HCT116 (cell line): ENCODE measurements around the gene AAK1. TPM values are rescaled to one million over a fixed set of nuclear protein-coding genes. Genes with fewer than 3 reads are reported as not detected.

ENCODE experiments used
- ATAC-seq: fragments of 200-7000 bp; cut with Tn5 transposase; 2 replicates; pipeline ENCODE4 v1.9.1; 2020; ENCODE audit warnings: mild to moderate bottlenecking, moderate library complexity
- BruUV-seq: library from RNA; stranded (reverse); fragments of 400-500 nt; replicated peaks from 2 replicates; lab custom pipeline; 2021; lab: Mats Ljungman, UMichigan
- CTCF ChIA-PET: fragments of 300-600 bp; sonication (Branson Sonifier 250); formaldehyde crosslinking; loops from one replicate; lab custom pipeline; 2021; ENCODE audit warnings: antibody characterized with exemption; lab: Charles Lee
- POLR2A ChIA-PET: fragments of 300-600, 350-600 bp; sonication (Branson Sonifier 250); formaldehyde crosslinking; loops from one replicate; lab custom pipeline; 2021; ENCODE audit warnings: antibody characterized with exemption; lab: Charles Lee
- RAD21 ChIA-PET, 2 experiments: fragments of 300-600 bp; sonication (Branson Sonifier 250); formaldehyde crosslinking; loops; one replicate each; lab custom pipeline; 2023; ENCODE audit warnings: low total read pairs in 2 of 2; ENCODE audit not compliant: uncharacterized antibody in 2 of 2, unreplicated experiment in 2 of 2, low non-redundant PET in 1 of 2; lab: Charles Lee
- DNase-seq: peaks from one replicate; pipeline ENCODE4 v3.0.0-alpha.2; 2010; ENCODE audit warnings: low read depth, low spot score
- H2AFZ ChIP-seq: fragments of 200-600 bp; shearing (Covaris generic), sonication (generic); 2 replicates; pipeline ENCODE4 v1.6.1; 2017; ENCODE audit warnings: low read depth, mixed run types, mixed read lengths, antibody characterized with exemption, low read length; ENCODE audit not compliant: poor library complexity, severe bottlenecking
- H3K27ac ChIP-seq: 2 replicates; pipeline ENCODE4 v1.5.1; 2012; ENCODE audit warnings: low read depth, low read length
- H3K27me3 ChIP-seq: fragments of 200-600 bp; sonication (generic); 2 replicates; pipeline ENCODE4 v1.6.1; 2016; ENCODE audit warnings: mixed run types, low read length, mixed read lengths; ENCODE audit not compliant: insufficient read depth
- H3K36me3 ChIP-seq, 2 experiments: fragments of 200-500 bp in 1 of 2; fragments of 200-600 bp in 1 of 2; sonication (Bioruptor generic) in 1 of 2; sonication (generic) in 1 of 2; 2 replicates each; pipeline versions ENCODE4 v1.5.1 to v1.6.1; 2014 to 2016; ENCODE audit warnings: low read length in 2 of 2, inconsistent platforms in 1 of 2, mixed read lengths in 1 of 2, mixed run types in 1 of 2; ENCODE audit not compliant: insufficient read depth in 2 of 2, control insufficient read depth in 1 of 2
- H3K4me1 ChIP-seq, 2 experiments: fragments of 200-600 bp in 1 of 2; sonication (generic) in 1 of 2; 2 replicates each; pipeline versions ENCODE4 v1.5.1 to v1.6.1; 2012 to 2017; ENCODE audit warnings: low read length in 2 of 2, inconsistent platforms in 1 of 2, mild to moderate bottlenecking in 1 of 2, mixed read lengths in 1 of 2, mixed run types in 1 of 2, moderate library complexity in 1 of 2; ENCODE audit not compliant: insufficient read depth in 2 of 2, control insufficient read depth in 1 of 2
- H3K4me2 ChIP-seq: fragments of 200-600 bp; sonication (generic); 2 replicates; pipeline ENCODE4 v1.6.1; 2017; ENCODE audit warnings: mixed run types, low read length, mixed read lengths
- H3K4me3 ChIP-seq, 2 experiments: fragments of 200-600 bp in 1 of 2; sonication (generic) in 1 of 2; replicated peaks in 1 of 2; 2 replicates each; pipeline ENCODE4 v1.5.1; 2011 to 2016; ENCODE audit warnings: low read length in 2 of 2, control low read depth in 1 of 2, low read depth in 1 of 2, mild to moderate bottlenecking in 1 of 2, mixed read lengths in 1 of 2, mixed run types in 1 of 2
- H3K79me2 ChIP-seq: fragments of 200-600 bp; sonication (generic); 2 replicates; pipeline ENCODE4 v1.6.1; 2017; ENCODE audit warnings: mild to moderate bottlenecking, mixed run types, low read length, moderate library complexity, mixed read lengths; ENCODE audit not compliant: insufficient read depth
- H3K9ac ChIP-seq: fragments of 200-600 bp; sonication (generic); 2 replicates; pipeline ENCODE4 v1.6.1; 2016; ENCODE audit warnings: low read length, mixed read lengths
- H3K9me2 ChIP-seq: fragments of 200-600 bp; sonication (generic), shearing (Covaris generic); 2 replicates; pipeline ENCODE4 v1.6.1; 2017; ENCODE audit warnings: mixed run types, mild to moderate bottlenecking, moderate library complexity; ENCODE audit not compliant: insufficient read depth
- H3K9me3 ChIP-seq, 2 experiments: fragments of 200-500 bp in 1 of 2; fragments of 200-600 bp in 1 of 2; sonication (Bioruptor generic) in 1 of 2; sonication (generic) in 1 of 2; 2 replicates each; pipeline ENCODE4 v1.6.1; 2014 to 2017; ENCODE audit warnings: low read length in 2 of 2, mixed read lengths in 2 of 2, inconsistent platforms in 1 of 2, low read depth in 1 of 2, mild to moderate bottlenecking in 1 of 2, mixed run types in 1 of 2, moderate library complexity in 1 of 2; ENCODE audit not compliant: control insufficient read depth in 1 of 2, insufficient read depth in 1 of 2
- H4K20me1 ChIP-seq: fragments of 200-600 bp; sonication (generic), shearing (Covaris generic); 2 replicates; pipeline ENCODE4 v1.6.1; 2017; ENCODE audit warnings: mixed run types, mild to moderate bottlenecking, moderate library complexity; ENCODE audit not compliant: insufficient read depth
- CBX3 ChIP-seq: IDR thresholded peaks from 2 replicates; pipeline ENCODE4 v1.6.1; 2012; ENCODE audit warnings: low read depth
- EGR1 ChIP-seq: IDR thresholded peaks from 2 replicates; pipeline ENCODE4 v1.6.1; 2012; ENCODE audit warnings: low read depth
- ELF1 ChIP-seq: IDR thresholded peaks from 2 replicates; pipeline ENCODE4 v1.6.1; 2012; ENCODE audit warnings: low read depth, borderline replicate concordance
- EZH2 ChIP-seq: fragments of 200-600 bp; sonication (generic); IDR thresholded peaks from 2 replicates; pipeline ENCODE4 v1.6.1; 2017; ENCODE audit warnings: antibody characterized with exemption, mixed run types
- FOSL1 ChIP-seq: IDR thresholded peaks from 2 replicates; pipeline ENCODE4 v1.6.1; 2012; ENCODE audit warnings: low read depth
- JUND ChIP-seq: IDR thresholded peaks from 2 replicates; pipeline ENCODE4 v1.6.1; 2012
- POLR2A ChIP-seq: IDR thresholded peaks from 2 replicates; pipeline ENCODE4 v1.7.0; 2011; ENCODE audit warnings: borderline replicate concordance; ENCODE audit not compliant: insufficient read depth, insufficient read length; ENCODE audit errors: extremely low read depth
- POLR2AphosphoS5 ChIP-seq: IDR thresholded peaks from 2 replicates; pipeline ENCODE4 v1.6.1; 2011; ENCODE audit warnings: mild to moderate bottlenecking, low read depth, low read length, moderate library complexity
- REST ChIP-seq: IDR thresholded peaks from 2 replicates; pipeline ENCODE4 v1.6.1; 2012; ENCODE audit warnings: low read depth
- SRF ChIP-seq: IDR thresholded peaks from 2 replicates; pipeline ENCODE4 v1.6.1; 2012; ENCODE audit warnings: low read depth
- YY1 ChIP-seq: IDR thresholded peaks from 2 replicates; pipeline ENCODE4 v1.6.1; 2011; ENCODE audit warnings: low read length, low read depth, moderate library complexity, mild to moderate bottlenecking; ENCODE audit not compliant: insufficient replicate concordance; ENCODE audit errors: extremely low read depth
- ZBTB33 ChIP-seq: IDR thresholded peaks from 2 replicates; pipeline ENCODE4 v1.6.1; 2011; ENCODE audit warnings: mild to moderate bottlenecking, low read length, moderate library complexity; ENCODE audit not compliant: insufficient replicate concordance; ENCODE audit errors: extremely low read depth
- ZFX ChIP-seq: fragments of 450-650 bp; IDR thresholded peaks from 2 replicates; pipeline ENCODE4 v1.6.1; 2017
- intact Hi-C: fragments of 100-400 bp; cut with micrococcal nuclease; formaldehyde crosslinking; loops from 2 replicates; pipeline ENCODE4 v1.10.0; 2022
- total RNA-seq: library from RNA; stranded (reverse); gene quantifications from one replicate; pipeline ENCODE4 v1.2.1, GENCODE V29; 2021; ENCODE audit not compliant: unreplicated experiment
- TF ChIP-seq, protein P1 (sequence below): IDR thresholded peaks from 2 replicates; pipeline ENCODE4 v1.6.1; 2012
- TF ChIP-seq, protein P2 (sequence below): IDR thresholded peaks from 2 replicates; pipeline ENCODE4 v1.6.1; 2012
- TF ChIP-seq, protein P3 (sequence below), 3 experiments: fragments of 200-600 bp in 1 of 3; sonication (generic) in 1 of 3; IDR thresholded peaks in 2 of 3; conservative IDR thresholded peaks in 1 of 3; 2 replicates each; pipeline ENCODE4 v1.5.1; 2012 to 2017; ENCODE audit warnings: low read depth in 2 of 3, low read length in 2 of 3, antibody characterized with exemption in 1 of 3, borderline replicate concordance in 1 of 3, control low read depth in 1 of 3, mild to moderate bottlenecking in 1 of 3, mixed read lengths in 1 of 3, mixed run types in 1 of 3, moderate library complexity in 1 of 3; ENCODE audit not compliant: insufficient read depth in 1 of 3

The AAK1 gene
- total RNA-seq, 1 experiment from 2014 or later, result 32.0 TPM

DNA sequence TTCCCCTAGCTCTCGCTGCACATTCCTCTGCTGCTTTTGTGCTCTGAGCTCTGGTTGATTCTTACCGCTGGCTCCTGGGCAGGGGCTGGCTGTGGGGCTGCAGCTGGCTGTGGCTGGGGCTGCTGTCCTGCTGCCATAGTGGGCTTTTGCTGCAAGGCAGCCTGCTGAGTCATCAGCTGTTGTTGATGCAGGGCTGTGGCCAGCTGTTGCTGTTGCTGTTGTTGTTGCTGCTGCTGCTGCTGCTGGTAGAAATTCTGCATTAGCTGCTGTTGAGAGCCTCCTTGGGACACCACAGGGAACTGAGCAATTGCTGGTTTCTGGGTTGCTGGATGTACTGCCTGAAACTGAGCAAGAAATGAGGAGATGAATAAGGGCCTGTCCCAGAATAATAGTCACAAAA, 129.1 kb downstream of the AAK1 start:
- no peaks in the 10 kb centered on the region for H4K20me1 ChIP-seq
- no peaks in the 10 kb centered on the region for H3K27me3 ChIP-seq
- H3K79me2 ChIP-seq, result no peaks in the 10 kb centered on the region
- TF ChIP-seq, protein P1, sequence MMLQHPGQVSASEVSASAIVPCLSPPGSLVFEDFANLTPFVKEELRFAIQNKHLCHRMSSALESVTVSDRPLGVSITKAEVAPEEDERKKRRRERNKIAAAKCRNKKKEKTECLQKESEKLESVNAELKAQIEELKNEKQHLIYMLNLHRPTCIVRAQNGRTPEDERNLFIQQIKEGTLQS, result no peak
- TF ChIP-seq CBX3 (no peak), JUND (no peak), ELF1 (no peak), POLR2A (no peak), REST (no peak), EZH2 (no peak), ZBTB33 (no peak), POLR2AphosphoS5 (no peak), SRF (no peak), ZFX (no peak), YY1 (no peak), EGR1 (no peak), FOSL1 (no peak)
- TF ChIP-seq, protein P2, sequence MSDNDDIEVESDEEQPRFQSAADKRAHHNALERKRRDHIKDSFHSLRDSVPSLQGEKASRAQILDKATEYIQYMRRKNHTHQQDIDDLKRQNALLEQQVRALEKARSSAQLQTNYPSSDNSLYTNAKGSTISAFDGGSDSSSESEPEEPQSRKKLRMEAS, result no peak
- TF ChIP-seq, protein P3, sequence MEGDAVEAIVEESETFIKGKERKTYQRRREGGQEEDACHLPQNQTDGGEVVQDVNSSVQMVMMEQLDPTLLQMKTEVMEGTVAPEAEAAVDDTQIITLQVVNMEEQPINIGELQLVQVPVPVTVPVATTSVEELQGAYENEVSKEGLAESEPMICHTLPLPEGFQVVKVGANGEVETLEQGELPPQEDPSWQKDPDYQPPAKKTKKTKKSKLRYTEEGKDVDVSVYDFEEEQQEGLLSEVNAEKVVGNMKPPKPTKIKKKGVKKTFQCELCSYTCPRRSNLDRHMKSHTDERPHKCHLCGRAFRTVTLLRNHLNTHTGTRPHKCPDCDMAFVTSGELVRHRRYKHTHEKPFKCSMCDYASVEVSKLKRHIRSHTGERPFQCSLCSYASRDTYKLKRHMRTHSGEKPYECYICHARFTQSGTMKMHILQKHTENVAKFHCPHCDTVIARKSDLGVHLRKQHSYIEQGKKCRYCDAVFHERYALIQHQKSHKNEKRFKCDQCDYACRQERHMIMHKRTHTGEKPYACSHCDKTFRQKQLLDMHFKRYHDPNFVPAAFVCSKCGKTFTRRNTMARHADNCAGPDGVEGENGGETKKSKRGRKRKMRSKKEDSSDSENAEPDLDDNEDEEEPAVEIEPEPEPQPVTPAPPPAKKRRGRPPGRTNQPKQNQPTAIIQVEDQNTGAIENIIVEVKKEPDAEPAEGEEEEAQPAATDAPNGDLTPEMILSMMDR (IDR thresholded peaks at IDR 0.05 in 2 of 3, conservative IDR thresholded peaks at IDR 0.05 in 1 of 3; ENCODE audit: borderline replicate concordance in 1 of 3, insufficient read depth in 1 of 3, low read depth in 2 of 3, low read length in 2 of 3), result no peak
- TF ChIP-seq, all 23 proteins: peak for 0
- no peak overlapping the region for H3K27ac ChIP-seq
- H2AFZ ChIP-seq, result no peak overlapping the region
- intact Hi-C loops, result no loop called here
- no peak overlapping the region for H3K9ac ChIP-seq
- DNase-seq (no peak), ATAC-seq (no peak)
- H3K9me3 ChIP-seq, result no peaks in the 10 kb centered on the region
- no peaks in the 10 kb centered on the region for H3K9me2 ChIP-seq
- no peak overlapping the region for H3K4me3 ChIP-seq
- no TSS peak for BruUV-seq
- no peak overlapping the region for H3K4me2 ChIP-seq
- peaks cover 3 to 5% of the 10 kb centered on the region in 2 experiments; a peak in 2 of 4 replicates for H3K36me3 ChIP-seq
- no peaks in the 10 kb centered on the region for H3K4me1 ChIP-seq
- ChIA-PET POLR2A (no interaction called here), RAD21 (no interaction called here), CTCF (no interaction called here)
